Epithelial cell of esophagus (primary cell): ENCODE data around the gene YPEL4.
A peak's percentile ranks its signal among the peaks of the same experiment; 100 is the strongest.

Source experiments
- DNase-seq: peaks from one replicate; pipeline ENCODE4 v3.0.0; 2010; ENCODE audit warnings: low read depth
- H3K4me3 ChIP-seq: 2 replicates; pipeline ENCODE4 v1.5.1; 2011; ENCODE audit warnings: mild to moderate bottlenecking, low read length, control low read depth
- CTCF ChIP-seq: IDR thresholded peaks from 2 replicates; pipeline ENCODE4 v1.5.1; 2011; ENCODE audit warnings: low read depth, mild to moderate bottlenecking, low read length, control low read depth, inconsistent platforms; ENCODE audit not compliant: insufficient read depth; ENCODE audit errors: missing control alignments

YPEL4 gene

GRCh38 chr11:57619331-57619730, 30.4 kb downstream of the YPEL4 start:
- DNase-seq = no peak
- H3K4me3 ChIP-seq = no peak overlapping the region
- peak; percentile 11 for TF ChIP-seq CTCF

- H3K4me3 ChIP-seq = no peak overlapping the region
- no peak for TF ChIP-seq CTCF
- peak; percentile 78 for DNase-seq
Observed at GRCh38 chr11:57618438-57618837, 31.3 kb downstream of the YPEL4 start.

- TF ChIP-seq CTCF = no peak
- no peak for DNase-seq
- no peak overlapping the region for H3K4me3 ChIP-seq
Observed at GRCh38 chr11:57616595-57616994, 33.1 kb downstream of the YPEL4 start.

GRCh38 chr11:57615308-57615707, 34.4 kb downstream of the YPEL4 start:
- no peak for DNase-seq
- H3K4me3 ChIP-seq = no peak overlapping the region
- TF ChIP-seq CTCF = no peak

GRCh38 chr11:57614234-57614772, 35.4 kb downstream of the YPEL4 start:
- no peak for TF ChIP-seq CTCF
- DNase-seq = no peak
- no peak overlapping the region for H3K4me3 ChIP-seq

GRCh38 chr11:57610170-57610569, 39.5 kb downstream of the YPEL4 start:
- H3K4me3 ChIP-seq = no peak overlapping the region
- no peak for DNase-seq
- no peak for TF ChIP-seq CTCF

GRCh38 chr11:57605028-57605420, 44.7 kb downstream of the YPEL4 start:
- TF ChIP-seq CTCF = no peak
- DNase-seq = no peak
- H3K4me3 ChIP-seq = no peak overlapping the region
